ENCODE measurements around the gene GPR137B.
A peak's percentile ranks its signal among the peaks of the same experiment; 100 is the strongest.

GPR137B gene

GRCh38 chr1:236113324-236114032, 28.9 kb upstream of the GPR137B start:
- DNase-seq (ENCODE audit: low read depth in 2 of 3, low spot score in 1 of 3): no peak

- DNase-seq (ENCODE audit: low read depth in 2 of 3, low spot score in 1 of 3): no peak
Measured at GRCh38 chr1:236114076-236114747, 28.1 kb upstream of the GPR137B start.

DNA sequence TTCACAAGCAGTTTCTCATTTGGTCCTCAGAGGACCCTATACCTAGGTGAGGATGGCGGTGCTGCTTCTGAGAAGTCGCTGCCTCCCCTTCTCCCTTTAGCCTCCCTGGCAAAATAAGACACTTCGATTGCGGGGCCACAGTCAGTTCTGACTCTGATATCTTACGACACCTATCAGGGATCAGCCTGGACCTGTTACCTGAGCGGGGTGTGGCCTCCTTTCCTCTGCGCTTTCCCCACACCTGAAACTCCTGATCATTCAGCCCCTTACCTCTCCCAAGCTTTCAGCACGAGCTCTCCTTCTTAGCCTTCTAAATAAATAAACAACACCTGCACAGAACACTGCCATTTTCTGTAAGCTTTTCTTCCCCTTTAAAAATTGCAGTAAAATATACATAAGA, 24.6 kb upstream of the GPR137B start:
- no peak for DNase-seq (ENCODE audit: low read depth in 2 of 3, low spot score in 1 of 3)

GRCh38 chr1:236119943-236120484, 22.3 kb upstream of the GPR137B start:
- DNase-seq (ENCODE audit: low read depth in 2 of 3, low spot score in 1 of 3): no peak

DNA sequence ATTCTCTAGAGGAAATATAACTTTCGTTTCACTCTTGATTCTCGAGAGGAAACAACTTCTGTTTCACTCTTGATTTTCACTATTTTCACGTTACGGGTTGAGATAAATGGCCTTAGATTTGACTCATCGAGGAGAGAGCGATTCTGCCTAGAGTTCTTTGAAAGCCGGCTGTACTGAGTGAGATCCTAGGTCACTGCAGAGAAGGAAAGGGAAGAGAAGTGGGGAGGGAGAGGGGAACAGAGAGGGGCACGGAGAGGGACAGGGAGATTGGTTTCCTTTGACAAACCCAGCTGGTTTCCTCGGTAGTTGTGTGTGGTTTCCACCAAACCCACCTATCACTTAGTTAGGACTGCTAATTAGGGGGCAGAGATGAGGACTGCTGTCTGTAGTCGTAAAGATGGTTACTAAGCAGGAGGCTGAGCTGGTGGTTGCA, 21.6 kb upstream of the GPR137B start:
- DNase-seq (ENCODE audit: low read depth in 2 of 3, low spot score in 1 of 3): no peak

DNA sequence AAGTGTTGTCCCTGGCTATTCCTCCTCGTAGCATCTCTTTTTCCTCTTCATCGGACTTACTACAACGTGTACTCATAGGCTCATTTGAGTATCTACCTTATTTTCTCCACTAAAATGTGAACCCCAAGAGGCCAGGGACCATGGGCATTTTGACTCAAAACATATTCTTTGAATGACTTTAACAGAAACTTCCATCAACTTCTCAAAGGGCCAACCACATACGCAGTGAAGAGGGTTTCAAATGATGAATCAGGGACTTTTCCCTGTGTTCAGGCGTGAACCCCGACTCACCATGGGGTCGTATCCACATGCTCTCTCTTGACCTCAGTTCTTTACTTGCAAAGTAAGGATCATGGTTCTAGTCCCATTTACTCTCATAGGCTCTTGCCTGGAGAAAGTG, 20.2 kb upstream of the GPR137B start:
- DNase-seq (ENCODE audit: low read depth in 2 of 3, low spot score in 1 of 3): peak in 1 of 3 donors; percentile 34

DNA sequence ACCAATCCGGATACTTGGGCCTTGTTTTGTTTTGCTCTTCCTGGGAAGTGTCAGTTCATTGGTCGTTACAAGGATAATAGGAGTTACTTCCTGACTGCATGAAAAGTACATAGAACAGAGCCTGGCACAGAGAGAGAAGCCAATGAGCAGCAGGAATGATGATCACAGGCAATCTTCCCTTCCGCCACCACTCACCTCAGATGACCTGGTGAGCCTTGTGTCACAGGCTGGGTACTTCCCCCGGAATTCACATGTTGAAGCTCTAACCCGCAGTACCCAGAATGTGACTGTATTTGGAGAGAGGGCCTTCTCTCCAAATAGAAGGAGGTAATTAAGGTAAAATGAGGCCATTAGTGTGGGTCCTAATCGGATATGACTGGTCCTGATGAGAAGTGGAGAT, 18.8 kb upstream of the GPR137B start:
- no peak for DNase-seq (ENCODE audit: low read depth in 2 of 3, low spot score in 1 of 3)

- no peak for DNase-seq (ENCODE audit: low read depth in 2 of 3, low spot score in 1 of 3)
Measured at GRCh38 chr1:236124965-236125364, 17.4 kb upstream of the GPR137B start.

DNA sequence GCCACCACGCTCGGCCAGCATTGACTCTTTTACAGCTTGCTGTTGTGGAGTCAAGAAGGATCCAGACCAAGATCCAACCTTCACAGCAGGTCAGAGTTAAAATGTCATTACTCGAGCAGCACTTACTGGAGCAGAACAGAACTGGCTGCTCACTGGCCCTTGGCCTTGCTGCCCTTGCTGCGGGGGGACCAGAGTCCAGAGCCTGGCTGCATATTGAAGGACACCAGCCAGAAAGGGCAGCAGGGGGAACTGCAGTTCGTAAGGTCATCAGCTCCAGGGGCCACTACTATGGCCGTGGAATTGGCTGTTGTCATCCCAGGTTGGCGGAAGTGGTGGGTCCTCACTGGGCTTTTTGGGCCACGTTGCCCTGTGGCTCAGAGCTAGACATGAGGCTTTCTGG, 15.3 kb upstream of the GPR137B start:
- no peak for DNase-seq (ENCODE audit: low read depth in 2 of 3, low spot score in 1 of 3)

DNA sequence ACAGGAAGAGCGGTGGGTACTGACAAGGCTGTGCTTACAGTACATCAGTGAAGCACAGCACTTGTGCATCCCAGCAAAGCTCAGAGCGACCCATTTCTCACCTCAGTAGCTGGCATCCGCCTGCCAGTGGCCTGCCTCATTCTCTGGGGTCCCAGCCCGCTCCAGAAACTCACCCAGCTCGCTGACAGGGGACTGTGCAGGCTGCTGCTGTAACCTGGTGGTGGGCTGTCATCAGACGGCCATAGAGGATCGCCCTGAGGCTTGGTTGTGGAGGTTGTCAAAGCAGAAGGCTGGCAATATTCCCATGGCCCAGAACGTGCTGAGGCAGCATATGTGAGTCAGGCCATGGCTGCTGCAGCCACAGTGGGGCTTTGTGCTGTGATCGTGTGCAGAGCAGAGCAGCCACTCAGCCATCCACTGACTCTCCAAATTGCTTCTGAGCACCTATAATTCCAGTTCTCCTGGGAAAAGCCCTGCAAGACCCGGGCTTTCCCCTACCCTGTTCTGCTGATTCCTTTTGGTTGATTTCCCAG, 13.6 kb upstream of the GPR137B start:
- DNase-seq (ENCODE audit: low read depth in 2 of 3, low spot score in 1 of 3): no peak

- no peak for DNase-seq (ENCODE audit: low read depth in 2 of 3, low spot score in 1 of 3)
Measured at GRCh38 chr1:236129306-236129705, 13.0 kb upstream of the GPR137B start.

DNA sequence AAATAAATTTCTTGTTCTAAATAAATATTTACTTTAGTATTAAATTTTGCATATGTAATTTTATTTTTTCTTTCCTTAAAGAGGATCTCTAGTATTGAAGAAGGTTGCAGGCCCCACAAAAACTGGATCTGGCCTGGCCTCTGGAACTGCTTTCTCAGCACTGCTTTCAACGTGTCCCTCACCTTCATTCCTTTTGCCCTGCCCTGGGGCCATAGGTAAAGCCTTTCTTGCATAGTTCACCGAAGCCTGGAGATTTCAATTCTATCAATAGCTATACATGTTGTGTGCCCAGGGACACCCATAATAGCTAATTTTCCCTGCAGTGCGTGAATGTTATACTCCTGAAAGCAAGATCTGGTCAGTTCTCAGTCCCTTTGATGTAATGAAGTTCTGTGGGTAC, 12.0 kb upstream of the GPR137B start:
- no peak for DNase-seq (ENCODE audit: low read depth in 2 of 3, low spot score in 1 of 3)

- DNase-seq (ENCODE audit: low read depth in 2 of 3, low spot score in 1 of 3): no peak
Measured at GRCh38 chr1:236131916-236132315, 10.4 kb upstream of the GPR137B start.

GRCh38 chr1:236132420-236133046, 9.8 kb upstream of the GPR137B start:
- DNase-seq (ENCODE audit: low read depth in 2 of 3, low spot score in 1 of 3): no peak

GRCh38 chr1:236133339-236133738, 9.0 kb upstream of the GPR137B start:
- DNase-seq (ENCODE audit: low read depth in 2 of 3, low spot score in 1 of 3): no peak

DNA sequence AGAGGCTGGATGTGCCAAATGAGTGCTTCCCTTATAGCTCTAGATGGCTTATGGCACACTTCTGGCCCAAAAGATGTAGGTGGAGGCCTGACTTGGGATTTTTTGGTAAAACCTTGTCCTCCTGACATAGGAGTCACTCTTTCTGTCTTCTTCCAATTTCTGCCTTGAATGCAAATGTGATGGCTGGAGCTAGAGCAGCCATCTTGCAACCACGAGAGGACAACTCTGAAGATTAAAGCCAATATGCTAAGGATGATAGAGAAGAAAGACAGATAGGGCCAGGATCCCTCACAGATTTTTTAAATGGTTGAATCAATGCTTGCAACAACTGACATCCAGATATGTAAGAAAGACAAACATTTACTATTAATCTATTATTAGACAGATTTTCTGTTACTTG, 8.5 kb upstream of the GPR137B start:
- DNase-seq (ENCODE audit: low read depth in 2 of 3, low spot score in 1 of 3): no peak

- no peak for DNase-seq (ENCODE audit: low read depth in 2 of 3, low spot score in 1 of 3)
Measured at GRCh38 chr1:236137285-236137852, 5.0 kb upstream of the GPR137B start.

- no peak for DNase-seq (ENCODE audit: low read depth in 2 of 3, low spot score in 1 of 3)
Measured at GRCh38 chr1:236139495-236139894, 2.8 kb upstream of the GPR137B start.

GRCh38 chr1:236140705-236141446, 1.5 kb upstream of the GPR137B start:
- no peak for DNase-seq (ENCODE audit: low read depth in 2 of 3, low spot score in 1 of 3)

DNA sequence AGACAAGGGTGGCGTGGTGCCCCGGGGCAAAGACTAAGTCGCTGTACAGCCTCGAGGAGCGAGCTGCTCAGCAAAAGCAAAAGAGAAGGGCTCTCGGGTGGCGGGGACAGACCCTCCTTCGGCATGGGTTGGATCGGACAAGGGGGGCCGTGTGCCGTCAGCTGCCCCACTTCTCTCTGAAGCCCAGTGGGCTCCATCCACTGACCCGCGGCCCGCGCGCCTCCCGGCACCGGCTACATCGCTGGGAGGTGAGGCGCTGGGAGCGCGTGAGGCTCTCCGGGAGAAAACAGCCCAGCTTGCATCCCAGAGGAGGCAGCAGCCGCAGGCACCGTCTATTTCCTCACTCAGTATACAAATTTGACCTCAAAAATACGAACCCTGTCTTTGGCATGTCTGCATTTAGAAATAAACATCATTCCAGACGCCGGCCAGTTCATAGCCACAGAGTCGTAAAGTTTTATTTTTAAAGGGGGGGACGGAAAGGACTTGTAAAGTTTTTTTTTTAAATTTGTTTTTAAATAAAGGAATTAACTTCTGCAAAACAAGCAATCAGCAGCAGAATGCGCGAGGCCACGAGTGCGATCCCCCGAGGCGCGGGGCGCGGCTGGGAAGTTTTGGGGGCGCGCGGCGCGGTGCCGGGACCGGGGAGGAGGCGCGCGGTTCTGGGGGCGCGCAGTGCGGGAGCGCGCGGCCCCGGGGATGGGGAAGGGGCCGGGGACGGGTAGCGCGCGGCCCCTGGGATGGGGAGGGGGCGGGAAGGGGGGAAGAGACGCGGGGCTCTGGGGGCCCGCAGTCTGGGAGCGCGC, 689 bp upstream of the GPR137B start:
- DNase-seq (ENCODE audit: low read depth in 2 of 3, low spot score in 1 of 3): no peak
